ENCODE data around the gene C21orf58. TPM values are rescaled to one million over a fixed set of nuclear protein-coding genes. Genes with fewer than 3 reads are reported as not detected.
"Not testable (repeated sequence)": the region's sequence is repeated elsewhere in the genome, so short reads cannot be mapped to it uniquely, and the experiment has no call there.

C21orf58 gene
- 10 to 100 TPM; 23.9 to 25.2 TPM for total RNA-seq

- Mint-ChIP-seq H3K36me3 (ENCODE audit: low read depth) (peaks cover 47% of the 10 kb centered on the region), H3K27ac (peak within 1 kb of the TSS; percentile 96), H3K9me3 (no peaks in the 10 kb centered on the region), H3K4me1 (ENCODE audit: low read depth) (peaks cover 33% of the 10 kb centered on the region), H3K4me3 (peak within 1 kb of the TSS; percentile 91), H3K27me3 (no peaks in the 10 kb centered on the region)
- no peak for TF ChIP-seq CTCF (IDR thresholded peaks at IDR 0.05)
- CTCF ChIA-PET, result interaction anchor here (1.2 kb wide), 1 partner anchor 180 kb away, joined by 4 read pairs; no protein-coding TSS in a partner anchor
- POLR2A ChIA-PET, result interaction anchor here (1.0 to 2.1 kb wide), 8 partner anchors 9 to 236 kb away, joined by 3 to 6 read pairs (median 4); no protein-coding TSS in a partner anchor
- peak; percentile 97 for DNase-seq
- intact Hi-C loops (cut with micrococcal nuclease), result no loop called here
- peak; percentile 87 for ATAC-seq
Observed at GRCh38 chr21:46323710-46324389, at the start of gene C21orf58, which contains the start of gene PCNT. TSS of gene C21orf58 (minus strand) at chr21:46323870. CDS start at chr21:46322738, 1,132 bp downstream. TSS of gene PCNT (plus strand) at chr21:46324156. CDS start at chr21:46324229, 73 bp downstream.

- DNase-seq; H3K9me3 Mint-ChIP-seq; ATAC-seq; H3K27me3 Mint-ChIP-seq; H3K4me3 Mint-ChIP-seq; POLR2A ChIA-PET; intact Hi-C loops (cut with micrococcal nuclease); CTCF ChIA-PET; H3K27ac Mint-ChIP-seq: not testable (repeated sequence)
- Mint-ChIP-seq H3K36me3 (ENCODE audit: low read depth) (peaks cover 18% of the 10 kb centered on the region), H3K4me1 (ENCODE audit: low read depth) (peaks cover 17% of the 10 kb centered on the region)
Observed at GRCh38 chr21:46372947-46373346, 49.3 kb upstream of the C21orf58 start.

GRCh38 chr21:46372014-46372485 lies 48.4 kb upstream of the C21orf58 start:
- no peak for DNase-seq
- ChIA-PET POLR2A (no interaction called here), CTCF (no interaction called here)
- Mint-ChIP-seq H3K27me3 (no peaks in the 10 kb centered on the region), H3K36me3 (ENCODE audit: low read depth) (peaks cover 20% of the 10 kb centered on the region), H3K4me3 (no peak overlapping the region), H3K4me1 (ENCODE audit: low read depth) (peaks cover 20% of the 10 kb centered on the region), H3K27ac (no peak overlapping the region), H3K9me3 (no peaks in the 10 kb centered on the region)
- TF ChIP-seq CTCF (IDR thresholded peaks at IDR 0.05), result no peak
- no peak for ATAC-seq
- intact Hi-C loops (cut with micrococcal nuclease), result no loop called here

- H3K4me3 Mint-ChIP-seq, result no peak overlapping the region
- ChIA-PET CTCF (no interaction called here), POLR2A (no interaction called here)
- H3K9me3 Mint-ChIP-seq, result no peaks in the 10 kb centered on the region
- intact Hi-C loops (cut with micrococcal nuclease), result no loop called here
- ATAC-seq (no peak), DNase-seq (no peak)
- H3K27ac Mint-ChIP-seq, result no peak overlapping the region
- peaks cover 23% of the 10 kb centered on the region for H3K36me3 Mint-ChIP-seq (ENCODE audit: low read depth)
- TF ChIP-seq CTCF (IDR thresholded peaks at IDR 0.05), result no peak
- H3K4me1 Mint-ChIP-seq (ENCODE audit: low read depth), result peaks cover 21% of the 10 kb centered on the region
- no peaks in the 10 kb centered on the region for H3K27me3 Mint-ChIP-seq
Observed at GRCh38 chr21:46371204-46372013, 47.7 kb upstream of the C21orf58 start.

- no peak overlapping the region for H3K4me3 Mint-ChIP-seq
- no peaks in the 10 kb centered on the region for H3K27me3 Mint-ChIP-seq
- intact Hi-C loops (cut with micrococcal nuclease), result no loop called here
Observed at GRCh38 chr21:46369520-46370235, 46.0 kb upstream of the C21orf58 start.

More at GRCh38 chr21:46369520-46370235, 46.0 kb upstream of the C21orf58 start:
- Mint-ChIP-seq H3K9me3 (no peaks in the 10 kb centered on the region), H3K27ac (peak overlapping the region; percentile 92), H3K4me1 (ENCODE audit: low read depth) (peaks cover 21% of the 10 kb centered on the region), H3K36me3 (ENCODE audit: low read depth) (peaks cover 33% of the 10 kb centered on the region)
- POLR2A ChIA-PET, result interaction anchor here (0.6 to 1.4 kb wide), 6 partner anchors 10 to 88 kb away, joined by 3 to 7 read pairs (median 4); partner anchors contain the start of genes C21orf58 and PCNT
- DNase-seq (peak; percentile 17), ATAC-seq (no peak)
- no peak for TF ChIP-seq CTCF (IDR thresholded peaks at IDR 0.05)
- CTCF ChIA-PET, result interaction anchor here (0.9 to 1.4 kb wide), 2 partner anchors 12 to 38 kb away, joined by 3 read pairs; no protein-coding TSS in a partner anchor
